ENCODE data around the gene CYB5R3. TPM values are rescaled to one million over a fixed set of nuclear protein-coding genes. Genes with fewer than 3 reads are reported as not detected.

Gene CYB5R3
- total and polyA plus RNA-seq, 4 donors = 49.4 to 210 (median 134) TPM

- 95% methylated on average over 51 of the region's 51 CpGs for WGBS
- no peak for DNase-seq (ENCODE audit: low spot score)
These were observed 44.0 kb upstream of the CYB5R3 start for GRCh38 chr22:42693055-42693762.

GRCh38 chr22:42692239-42693054 lies 43.3 kb upstream of the CYB5R3 start:
- TF ChIP-seq JUND (IDR thresholded peaks at IDR 0.05) = no peak
- no peak for TF ChIP-seq FOXA1 (IDR thresholded peaks at IDR 0.05)
- no peak for TF ChIP-seq RAD21 (IDR thresholded peaks at IDR 0.05)
- TF ChIP-seq, protein P1, sequence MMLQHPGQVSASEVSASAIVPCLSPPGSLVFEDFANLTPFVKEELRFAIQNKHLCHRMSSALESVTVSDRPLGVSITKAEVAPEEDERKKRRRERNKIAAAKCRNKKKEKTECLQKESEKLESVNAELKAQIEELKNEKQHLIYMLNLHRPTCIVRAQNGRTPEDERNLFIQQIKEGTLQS (IDR thresholded peaks at IDR 0.05) = no peak
- TF ChIP-seq HNF4G (IDR thresholded peaks at IDR 0.05) = no peak
- no peak for TF ChIP-seq FOXA2 (IDR thresholded peaks at IDR 0.05)
- no peak for TF ChIP-seq EGR1 (IDR thresholded peaks at IDR 0.05; ENCODE audit: low read depth in 2 of 2)
- Histone ChIP-seq H3K27me3 (ENCODE audit: control insufficient read depth in 4 of 4, insufficient read depth in 4 of 4, low read length in 3 of 4) (no peaks in the 10 kb centered on the region), H3K36me3 (ENCODE audit: control insufficient read depth in 4 of 4, insufficient read depth in 3 of 4, low read depth in 1 of 4, low read length in 3 of 4) (no peaks in the 10 kb centered on the region), H3K27ac (ENCODE audit: low read depth in 1 of 2, low read length in 2 of 2) (no peak overlapping the region), H3K4me1 (ENCODE audit: control insufficient read depth in 4 of 4, insufficient read depth in 4 of 4, low read length in 3 of 4) (peaks cover 6 to 14% (median 10%) of the 10 kb centered on the region in 4 donors), H3K9ac (ENCODE audit: low read depth in 1 of 2, low read length in 2 of 2) (no peak overlapping the region), H3K9me3 (ENCODE audit: control insufficient read depth in 4 of 4, low read length in 3 of 4) (no peaks in the 10 kb centered on the region), H3K4me3 (ENCODE audit: low read depth in 1 of 3, low read length in 3 of 3) (no peak overlapping the region)
- DNase-seq (ENCODE audit: low spot score) = no peak
- WGBS = 90% methylated on average over 32 of the region's 32 CpGs

More at GRCh38 chr22:42693055-42693762, 44.0 kb upstream of the CYB5R3 start:
- Histone ChIP-seq H3K36me3 (ENCODE audit: control insufficient read depth in 4 of 4, insufficient read depth in 3 of 4, low read depth in 1 of 4, low read length in 3 of 4) (no peaks in the 10 kb centered on the region), H3K4me1 (ENCODE audit: control insufficient read depth in 4 of 4, insufficient read depth in 4 of 4, low read length in 3 of 4) (peaks cover 2 to 9% (median 5%) of the 10 kb centered on the region in 4 donors), H3K9me3 (ENCODE audit: control insufficient read depth in 4 of 4, low read length in 3 of 4) (no peaks in the 10 kb centered on the region), H3K9ac (ENCODE audit: low read depth in 1 of 2, low read length in 2 of 2) (no peak overlapping the region), H3K27me3 (ENCODE audit: control insufficient read depth in 4 of 4, insufficient read depth in 4 of 4, low read length in 3 of 4) (no peaks in the 10 kb centered on the region), H3K4me3 (ENCODE audit: low read depth in 1 of 3, low read length in 3 of 3) (no peak overlapping the region), H3K27ac (ENCODE audit: low read depth in 1 of 2, low read length in 2 of 2) (no peak overlapping the region)
- no peak for TF ChIP-seq HNF4A (conservative IDR thresholded peaks at IDR 0.05)
- TF ChIP-seq TAF1 (conservative IDR thresholded peaks at IDR 0.05) = no peak
- TF ChIP-seq NR2F2 (IDR thresholded peaks at IDR 0.05) = no peak
- no peak for TF ChIP-seq JUND (IDR thresholded peaks at IDR 0.05)
- TF ChIP-seq ZBTB33 (IDR thresholded peaks at IDR 0.05) = no peak

DNA sequence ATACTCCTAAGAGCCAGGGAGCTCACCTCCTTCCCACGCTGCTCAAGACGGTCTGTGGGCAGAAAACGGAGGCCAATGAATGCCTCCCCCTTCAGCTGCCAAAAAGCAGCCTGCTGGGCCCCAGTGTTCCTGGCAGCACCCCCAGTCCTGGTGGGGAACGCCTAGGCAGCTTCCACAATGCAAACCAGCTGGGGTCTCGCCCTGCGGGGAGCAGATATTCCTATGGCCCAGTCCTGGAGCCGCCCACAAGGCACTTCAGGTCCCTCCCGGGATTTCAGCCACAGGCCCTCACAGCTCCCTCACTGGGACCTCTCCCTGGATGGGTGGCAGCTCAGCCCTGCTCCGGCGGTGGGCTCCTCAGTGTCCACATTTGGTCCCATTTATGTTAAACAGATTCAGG lies 42.2 kb upstream of the CYB5R3 start:
- DNase-seq (ENCODE audit: low spot score) = no peak
- peaks cover 6 to 14% (median 11%) of the 10 kb centered on the region in 4 donors for H3K4me1 ChIP-seq (ENCODE audit: control insufficient read depth in 4 of 4, insufficient read depth in 4 of 4, low read length in 3 of 4)
- no peaks in the 10 kb centered on the region for H3K9me3 ChIP-seq (ENCODE audit: control insufficient read depth in 4 of 4, low read length in 3 of 4)
- H3K27me3 ChIP-seq (ENCODE audit: control insufficient read depth in 4 of 4, insufficient read depth in 4 of 4, low read length in 3 of 4) = no peaks in the 10 kb centered on the region
- no peak overlapping the region for H3K9ac ChIP-seq (ENCODE audit: low read depth in 1 of 2, low read length in 2 of 2)
- H3K36me3 ChIP-seq (ENCODE audit: control insufficient read depth in 4 of 4, insufficient read depth in 3 of 4, low read depth in 1 of 4, low read length in 3 of 4) = no peaks in the 10 kb centered on the region
- TF ChIP-seq REST (IDR thresholded peaks at IDR 0.05) (no peak), ZBTB33 (IDR thresholded peaks at IDR 0.05) (no peak), SP1 (IDR thresholded peaks at IDR 0.05) (no peak), FOXA1 (IDR thresholded peaks at IDR 0.05) (no peak), RXRA (IDR thresholded peaks at IDR 0.05) (no peak), JUND (IDR thresholded peaks at IDR 0.05) (no peak)
- TF ChIP-seq, protein P2, sequence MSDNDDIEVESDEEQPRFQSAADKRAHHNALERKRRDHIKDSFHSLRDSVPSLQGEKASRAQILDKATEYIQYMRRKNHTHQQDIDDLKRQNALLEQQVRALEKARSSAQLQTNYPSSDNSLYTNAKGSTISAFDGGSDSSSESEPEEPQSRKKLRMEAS (IDR thresholded peaks at IDR 0.05) = no peak
- no peak overlapping the region for H3K27ac ChIP-seq (ENCODE audit: low read depth in 1 of 2, low read length in 2 of 2)
- WGBS = 95% methylated on average over 10 of the region's 10 CpGs
- no peak overlapping the region for H3K4me3 ChIP-seq (ENCODE audit: low read depth in 1 of 3, low read length in 3 of 3)

Measured in liver (tissue), 9 donors.